ENCODE results near the gene KRTAP10-4. TPM values are rescaled to one million over a fixed set of nuclear protein-coding genes. Genes with fewer than 3 reads are reported as not detected.

The KRTAP10-4 gene
- total and polyA plus RNA-seq, 2 of the 4 experiments (the other 2 are of a cell fraction) = not detected

- H2BK5ac ChIP-seq (ENCODE audit: low read depth, low read length, poor library complexity, severe bottlenecking) = no peak overlapping the region
- H3K18ac ChIP-seq (ENCODE audit: low read depth, low read length) = no peak overlapping the region
- DNase-seq (no peak), ATAC-seq (ENCODE audit: low read depth) (no peak)
- no peak overlapping the region for H2BK20ac ChIP-seq (ENCODE audit: low read depth, low read length)
- no peaks in the 10 kb centered on the region for H3K9me1 ChIP-seq (ENCODE audit: insufficient read depth, low read length)
- no peak overlapping the region for H3K56ac ChIP-seq (ENCODE audit: extremely low read depth, insufficient read depth, low read length)
- H3K79me1 ChIP-seq (ENCODE audit: low read depth in 1 of 2, low read length in 2 of 2) = no peaks in the 10 kb centered on the region
- no peak overlapping the region for H2AFZ ChIP-seq (replicated peaks; ENCODE audit: low read length, poor library complexity)
- WGBS, 2 experiments (ENCODE audit: extremely low coverage in 2 of 2, insufficient read length in 1 of 2) = no CpG with 5 or more reads among the region's 1 CpG
- CTCF ChIA-PET = no interaction called here
- no peak overlapping the region for H2AK5ac ChIP-seq (ENCODE audit: low read depth, low read length)
- H3K9ac ChIP-seq (ENCODE audit: low read depth, low read length) = no peak overlapping the region
- H2AK9ac ChIP-seq (replicated peaks; ENCODE audit: low read depth, low read length, poor library complexity) = no peak overlapping the region
- no peak overlapping the region for H3K14ac ChIP-seq (replicated peaks; ENCODE audit: low read depth, low read length)
- H3K27ac ChIP-seq (ENCODE audit: insufficient read depth, low read length) = no peak overlapping the region
- H3K27me3 ChIP-seq (ENCODE audit: control insufficient read depth, insufficient read depth, low read length) = no peaks in the 10 kb centered on the region; the same call in 1 of the 2 replicates
- no peak overlapping the region for H2BK15ac ChIP-seq (ENCODE audit: low read depth, low read length)
- no peak overlapping the region for H4K91ac ChIP-seq (ENCODE audit: insufficient read depth, low read depth, low read length)
- no peak for TF ChIP-seq CHD1 (IDR thresholded peaks at IDR 0.05; ENCODE audit: low read depth, low read length)
- no peak for TF ChIP-seq MXI1 (IDR thresholded peaks at IDR 0.05; ENCODE audit: borderline replicate concordance, low read depth, low read length)
- TF ChIP-seq, protein P1, sequence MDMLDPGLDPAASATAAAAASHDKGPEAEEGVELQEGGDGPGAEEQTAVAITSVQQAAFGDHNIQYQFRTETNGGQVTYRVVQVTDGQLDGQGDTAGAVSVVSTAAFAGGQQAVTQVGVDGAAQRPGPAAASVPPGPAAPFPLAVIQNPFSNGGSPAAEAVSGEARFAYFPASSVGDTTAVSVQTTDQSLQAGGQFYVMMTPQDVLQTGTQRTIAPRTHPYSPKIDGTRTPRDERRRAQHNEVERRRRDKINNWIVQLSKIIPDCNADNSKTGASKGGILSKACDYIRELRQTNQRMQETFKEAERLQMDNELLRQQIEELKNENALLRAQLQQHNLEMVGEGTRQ (IDR thresholded peaks at IDR 0.05; ENCODE audit: low read depth, low read length) = no peak
- no peaks in the 10 kb centered on the region for H4K20me1 ChIP-seq (ENCODE audit: insufficient read depth, low read length)
- no peak overlapping the region for H3K23ac ChIP-seq (ENCODE audit: low read depth, low read length)
- no peaks in the 10 kb centered on the region for H3K36me3 ChIP-seq (ENCODE audit: control insufficient read depth, insufficient read depth, low read length)
- peaks cover 4% of the 10 kb centered on the region for H3K9me3 ChIP-seq (ENCODE audit: control insufficient read depth, insufficient read depth, low read length)
- BruUV-seq (replicated peaks) = no TSS peak
- no peak overlapping the region for H2BK120ac ChIP-seq (ENCODE audit: low read depth, low read length)
- no peaks in the 10 kb centered on the region for H3K4me1 ChIP-seq (ENCODE audit: control insufficient read depth, insufficient read depth, low read length)
- H4K8ac ChIP-seq (ENCODE audit: low read depth in 2 of 2, low read length in 2 of 2) = no peak overlapping the region
- H3K4me2 ChIP-seq (ENCODE audit: low read depth, low read length) = no peak overlapping the region
- H3K4me3 ChIP-seq (ENCODE audit: insufficient read depth, low read depth, low read length) = no peak overlapping the region
- in situ Hi-C loops (cut with MboI; ENCODE audit: low sequenced_read_pairs) (no loop called here), intact Hi-C loops (cut with micrococcal nuclease) (no loop called here), dilution Hi-C loops (cut with HindIII; ENCODE audit: low sequenced_read_pairs, unreplicated experiment) (no loop called here)
- H4K5ac ChIP-seq (ENCODE audit: low read depth, low read length) = no peak overlapping the region
- H3K4ac ChIP-seq (ENCODE audit: low read depth, low read length) = no peak overlapping the region
- POLR2A ChIA-PET (ENCODE audit: unreplicated experiment) = no interaction called here
These were observed 7.1 kb upstream of the KRTAP10-4 start for GRCh38 chr21:44566403-44566802.

Data from IMR-90 (cell line).